GM18502 (cell line): Measurements from ENCODE around the gene SYNE2.

ENCODE experiments used
- ATAC-seq: cut with Tn5 transposase; IDR thresholded peaks from one replicate; pipeline ENCODE4 v1.9.1; 2021; ENCODE audit warnings: mild to moderate bottlenecking; ENCODE audit not compliant: unreplicated experiment, poor library complexity

The SYNE2 gene

DNA sequence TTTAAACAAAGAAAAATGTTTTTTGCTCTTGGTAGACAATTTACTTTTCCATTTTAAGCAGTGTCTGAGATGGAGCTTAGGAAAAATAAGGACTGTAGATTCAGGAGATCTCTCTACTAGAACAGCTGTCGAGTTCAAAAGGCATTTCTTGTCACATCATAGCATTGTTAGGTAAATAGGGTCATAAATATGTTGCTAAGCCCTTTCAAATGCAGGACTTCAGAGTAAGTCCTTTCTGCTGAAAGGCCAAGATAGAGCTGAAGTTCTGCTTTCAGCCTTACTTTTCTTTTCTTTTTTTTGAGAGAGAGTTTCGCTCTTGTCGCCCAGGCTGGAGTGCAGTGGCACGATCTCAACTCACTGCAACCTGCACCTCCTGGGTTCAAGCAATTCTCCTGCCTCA is 98.2 kb downstream of the SYNE2 start:
- no peak for ATAC-seq

DNA sequence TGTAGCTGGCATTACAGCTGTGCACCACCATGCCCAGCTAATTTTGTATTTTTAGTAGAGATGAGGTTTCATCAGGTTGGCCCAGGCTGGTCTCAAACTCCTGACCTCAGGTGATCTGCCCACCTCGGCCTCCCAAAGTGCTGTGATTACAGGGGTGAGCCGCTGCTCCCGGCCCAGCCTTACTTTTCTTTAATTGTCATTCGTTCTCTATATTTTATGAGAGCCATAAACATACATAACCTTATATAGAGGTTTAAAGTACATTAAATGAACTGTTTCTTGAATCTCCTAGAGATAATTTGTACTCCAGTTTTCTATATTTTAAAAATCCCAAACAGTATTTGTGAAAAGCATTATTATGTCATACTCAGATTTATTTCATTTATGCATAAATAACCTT is 98.6 kb downstream of the SYNE2 start:
- ATAC-seq, result no peak

DNA sequence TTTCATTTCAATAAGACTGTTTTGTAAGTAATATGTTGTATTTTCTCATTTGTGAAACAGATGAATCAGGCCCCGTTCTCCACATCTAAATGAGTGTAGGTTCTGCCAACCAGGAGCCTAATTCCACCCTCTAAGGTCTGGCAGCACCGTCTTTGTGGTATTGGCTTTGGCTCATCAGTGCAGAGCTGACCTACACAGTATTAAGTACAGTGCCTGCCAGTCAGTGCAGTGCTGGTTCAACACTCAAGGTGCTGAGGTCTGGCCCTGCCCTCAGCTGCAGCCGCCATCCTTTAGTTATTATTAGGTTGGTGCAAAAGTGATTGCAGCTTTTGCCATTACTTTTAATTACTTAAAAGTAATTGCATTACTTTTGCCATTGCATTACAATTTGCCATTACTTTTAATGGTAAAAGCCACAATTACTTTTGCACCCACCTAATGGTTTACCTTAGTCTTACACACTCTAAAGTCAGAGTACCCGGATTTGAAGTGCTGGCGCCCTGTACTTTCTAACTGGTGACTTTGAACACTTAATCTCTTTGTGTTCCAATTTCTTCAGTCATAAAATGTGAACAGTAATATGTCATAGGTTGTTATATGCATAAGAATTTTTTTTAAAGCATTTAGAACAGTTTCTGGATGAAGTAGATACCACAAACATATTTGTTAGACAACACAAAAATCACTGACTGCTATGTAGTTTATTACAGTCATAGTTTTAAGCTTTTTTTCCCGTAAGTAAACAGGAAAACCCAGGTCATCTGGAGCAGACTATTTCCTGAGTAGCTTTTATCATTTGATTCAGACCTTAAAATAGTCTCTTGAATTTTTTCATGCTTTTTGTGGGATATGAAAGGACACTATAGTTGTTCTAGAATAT is 99.5 kb downstream of the SYNE2 start:
- no peak for ATAC-seq

DNA sequence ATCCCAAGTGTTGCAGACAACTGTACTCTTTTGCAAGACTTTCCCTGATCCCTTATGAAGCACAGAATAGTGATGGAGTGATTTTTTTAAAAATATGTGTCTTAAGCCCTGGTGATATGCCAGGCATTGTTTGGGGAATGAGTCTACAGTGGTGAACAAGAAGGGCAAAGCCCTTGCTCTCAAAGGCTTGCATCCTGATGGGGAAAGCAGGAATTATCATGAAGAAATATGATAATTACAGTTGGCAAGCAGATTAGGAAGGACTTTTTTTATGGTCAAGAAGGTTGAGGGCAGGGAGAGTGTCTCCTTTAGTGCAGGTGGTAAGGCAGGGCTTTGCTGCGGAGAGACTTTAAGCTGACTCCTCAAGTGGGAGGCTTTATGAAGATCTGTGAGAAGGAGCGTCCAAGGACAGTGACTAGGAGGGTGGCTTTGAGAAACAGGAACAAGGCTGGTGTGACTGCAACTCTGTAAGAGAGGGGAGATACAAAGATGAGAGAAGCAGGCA is 100.2 kb downstream of the SYNE2 start:
- ATAC-seq, result no peak

DNA sequence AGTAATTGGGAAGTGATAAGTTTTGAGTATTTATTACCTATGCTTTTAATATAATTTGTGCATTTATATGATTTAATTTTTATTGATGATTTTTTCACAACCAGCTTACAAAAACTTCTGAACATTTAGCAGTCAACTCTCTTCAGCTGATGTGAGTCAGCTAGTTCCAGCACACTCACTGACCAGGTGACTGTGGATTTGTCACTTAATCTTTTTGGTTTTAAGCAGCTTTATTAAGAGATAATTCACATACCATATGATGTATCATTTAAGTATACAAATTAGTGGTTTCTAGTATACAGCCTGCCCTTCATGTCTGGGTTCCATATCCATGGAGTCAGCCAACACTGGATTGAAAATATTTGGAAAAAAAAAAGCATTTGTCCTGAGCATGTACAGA is 103.5 kb downstream of the SYNE2 start:
- no peak for ATAC-seq

DNA sequence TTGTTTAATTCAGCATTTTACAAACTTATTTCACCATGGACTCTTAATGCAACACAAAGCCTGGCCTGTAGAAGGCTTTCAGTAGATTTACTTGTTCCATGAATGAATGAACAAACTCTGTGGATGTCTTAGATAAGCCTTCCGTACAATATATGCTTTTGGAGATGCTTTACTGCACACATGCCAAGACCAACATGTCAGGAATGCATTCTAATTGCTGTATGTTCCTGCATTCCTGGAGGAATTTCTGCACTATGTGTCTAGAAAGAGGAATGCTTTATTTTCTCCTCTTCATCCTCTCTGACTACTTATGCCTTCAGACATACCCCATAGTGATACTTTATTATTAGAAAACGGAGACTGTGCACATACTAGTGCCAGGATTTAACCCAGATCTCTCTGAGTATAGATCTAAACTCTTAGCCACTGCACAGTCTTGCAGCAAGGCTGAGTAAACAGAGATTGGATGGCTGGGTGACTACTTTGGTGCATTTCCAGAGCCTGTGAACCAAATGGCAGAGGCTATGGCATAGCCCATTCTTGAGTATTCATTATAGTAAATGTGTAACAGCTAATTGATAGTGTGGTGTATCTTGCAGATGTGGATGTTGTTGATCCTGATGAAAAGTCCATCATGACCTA is 108.2 kb downstream of the SYNE2 start:
- no peak for ATAC-seq

DNA sequence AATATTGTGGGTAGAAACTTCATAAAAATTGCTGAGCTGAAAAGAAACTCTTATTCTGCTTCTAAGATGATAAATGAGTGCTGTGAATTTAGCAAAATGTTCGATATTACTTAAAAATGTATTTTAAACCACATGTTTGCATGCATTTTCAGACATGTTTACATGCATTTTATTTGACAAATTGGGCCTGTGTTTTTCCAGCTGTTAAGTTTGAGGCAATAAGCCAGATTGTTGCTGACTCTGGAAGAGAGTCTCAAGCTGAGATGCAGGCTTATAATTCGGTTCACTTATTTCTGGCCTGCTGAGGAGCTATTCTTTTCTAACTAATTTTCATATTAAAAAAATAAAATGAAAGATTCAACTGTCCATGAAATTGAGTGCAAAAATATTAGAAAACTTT is 110.1 kb downstream of the SYNE2 start:
- ATAC-seq, result no peak

DNA sequence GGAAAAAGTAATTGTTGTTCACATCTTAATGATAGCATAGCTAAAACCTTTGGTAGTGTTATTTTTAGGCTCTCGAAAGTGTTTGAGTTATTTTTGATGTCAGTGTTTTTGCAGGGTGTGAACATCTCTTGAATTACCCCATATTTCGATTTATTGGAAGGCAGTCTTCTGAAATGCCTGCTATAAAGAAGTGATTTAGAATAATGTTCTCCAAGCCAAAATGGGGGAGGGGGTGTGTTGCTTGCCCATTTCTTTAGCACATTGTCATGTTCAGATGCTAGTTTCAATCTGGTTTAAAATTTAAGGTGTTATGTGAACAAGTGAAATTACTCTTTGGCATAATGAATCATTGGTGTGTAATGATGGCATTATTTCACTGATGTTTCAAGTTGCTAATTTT is 110.6 kb downstream of the SYNE2 start:
- ATAC-seq, result no peak

DNA sequence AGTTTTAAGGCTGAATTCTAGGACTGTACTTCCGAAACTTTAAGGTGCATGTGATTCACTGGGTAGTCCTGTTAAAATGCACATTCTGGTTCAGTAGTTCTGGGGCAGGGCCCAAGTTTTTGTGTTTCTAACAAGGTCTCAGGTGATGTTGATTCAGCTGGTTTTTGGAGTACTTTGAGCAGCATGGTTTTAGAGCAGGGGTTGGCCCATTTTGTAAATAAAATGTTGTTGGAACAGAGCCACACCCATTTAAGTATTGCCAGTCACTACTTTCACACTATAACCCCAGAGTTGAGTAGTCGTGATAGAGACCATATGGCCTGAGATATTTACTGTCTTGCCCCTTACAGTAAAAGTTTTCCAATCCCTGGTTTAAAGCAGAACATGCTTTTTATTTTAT is 111.3 kb downstream of the SYNE2 start:
- no peak for ATAC-seq

DNA sequence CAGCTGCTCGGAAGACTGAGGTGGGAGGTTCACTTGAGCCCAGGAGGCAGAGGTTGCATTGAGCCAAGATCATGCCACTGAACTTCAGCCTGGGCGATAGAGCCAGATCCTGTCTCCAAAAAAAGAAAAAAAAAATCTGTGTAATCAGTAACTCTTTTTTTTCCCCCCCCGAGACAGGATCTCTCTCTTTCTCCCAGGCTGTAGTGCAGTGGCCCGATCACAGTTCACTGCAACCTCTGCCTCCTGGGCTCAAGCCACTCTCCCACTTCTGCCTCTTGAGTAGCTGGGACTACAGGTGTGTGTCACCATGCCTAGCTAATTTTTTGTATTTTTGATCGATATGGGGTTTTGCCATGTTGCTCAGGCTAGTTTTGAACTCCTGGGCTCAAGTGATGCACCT is 113.6 kb downstream of the SYNE2 start:
- no peak for ATAC-seq

DNA sequence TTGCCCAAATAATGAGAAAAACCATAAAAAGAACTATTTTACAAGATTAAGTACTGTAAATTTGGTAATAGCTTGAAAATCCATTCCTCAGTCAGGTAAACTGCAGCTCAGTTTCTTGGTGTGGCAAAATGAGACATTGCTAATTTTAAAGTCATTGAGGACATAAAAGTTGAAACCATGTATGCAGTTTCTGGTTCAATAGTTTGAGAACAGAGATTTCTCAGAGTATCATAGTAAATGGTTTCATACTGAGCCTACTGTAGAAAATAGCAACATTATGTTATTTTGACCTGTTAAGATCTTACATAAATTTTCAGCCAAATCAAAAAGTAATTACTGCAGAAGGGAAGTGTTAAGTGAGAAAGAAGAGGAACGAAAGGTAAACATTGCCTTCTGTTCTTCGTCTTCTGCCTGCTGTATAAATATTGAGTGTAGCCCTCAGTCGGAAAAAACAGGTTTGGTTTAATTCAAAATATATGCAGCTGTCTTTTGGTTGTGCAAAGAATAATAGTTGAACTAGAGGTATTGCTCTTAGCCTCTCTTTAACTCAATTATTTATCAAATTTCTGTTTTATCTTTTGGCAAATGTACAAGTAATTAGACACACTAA is 119.6 kb downstream of the SYNE2 start:
- ATAC-seq, result no peak

DNA sequence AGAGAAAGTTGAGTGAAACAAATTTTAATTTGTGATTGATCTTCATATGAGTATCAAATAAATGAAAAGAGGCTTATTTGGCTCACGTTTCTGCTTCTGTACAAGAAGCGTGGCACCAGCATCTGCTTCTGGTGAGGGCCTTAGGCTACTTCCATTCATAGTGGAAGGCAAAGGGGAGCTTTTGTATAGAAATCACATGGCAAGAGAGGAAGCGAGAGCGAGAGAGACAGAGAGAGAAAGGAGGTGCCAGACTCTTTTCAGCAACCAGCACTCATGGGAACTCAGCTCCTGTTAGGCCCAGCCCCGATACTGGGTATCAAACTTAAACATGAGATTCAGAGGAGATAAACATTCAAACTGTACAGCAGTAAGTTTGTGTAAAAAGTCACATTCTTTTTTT is 121.4 kb downstream of the SYNE2 start:
- no peak for ATAC-seq

DNA sequence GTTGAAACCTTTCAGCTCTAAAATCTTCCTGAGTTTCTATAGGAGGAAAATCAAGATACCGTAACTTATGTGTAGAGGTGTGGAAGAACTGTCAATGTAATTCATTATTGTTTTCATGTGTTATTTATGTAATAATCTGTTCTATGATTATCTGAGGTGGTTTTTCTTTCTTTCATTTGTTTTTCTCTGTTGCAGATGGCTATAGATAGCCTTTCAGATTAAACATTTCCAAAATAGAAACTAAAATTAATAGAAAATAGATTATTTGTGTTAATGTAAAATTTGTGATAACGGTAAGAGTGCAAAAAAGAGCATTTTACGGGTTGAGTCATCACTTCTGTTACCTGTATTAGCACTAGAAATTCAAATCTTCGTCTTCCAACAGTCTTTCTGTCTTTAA is 128.8 kb downstream of the SYNE2 start:
- no peak for ATAC-seq

DNA sequence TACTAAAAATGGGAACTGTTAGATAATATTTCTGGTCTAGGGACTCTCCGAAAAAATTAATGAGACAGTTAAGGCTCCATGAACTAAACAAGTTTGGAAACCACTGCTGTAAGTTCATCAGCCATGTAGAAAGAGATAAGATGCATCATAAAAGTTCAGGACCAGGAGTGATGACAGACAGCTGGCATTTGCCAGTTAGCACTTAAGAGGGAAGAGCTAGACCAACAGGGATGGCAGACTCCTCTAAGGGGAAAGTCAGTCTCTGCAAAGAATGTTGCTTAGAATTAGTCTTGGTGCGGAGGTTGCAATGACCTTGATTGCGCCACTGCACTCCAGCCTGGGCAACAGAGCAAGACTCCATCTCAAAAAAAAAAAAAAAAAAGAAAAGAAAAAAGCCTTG is 129.4 kb downstream of the SYNE2 start:
- no peak for ATAC-seq

DNA sequence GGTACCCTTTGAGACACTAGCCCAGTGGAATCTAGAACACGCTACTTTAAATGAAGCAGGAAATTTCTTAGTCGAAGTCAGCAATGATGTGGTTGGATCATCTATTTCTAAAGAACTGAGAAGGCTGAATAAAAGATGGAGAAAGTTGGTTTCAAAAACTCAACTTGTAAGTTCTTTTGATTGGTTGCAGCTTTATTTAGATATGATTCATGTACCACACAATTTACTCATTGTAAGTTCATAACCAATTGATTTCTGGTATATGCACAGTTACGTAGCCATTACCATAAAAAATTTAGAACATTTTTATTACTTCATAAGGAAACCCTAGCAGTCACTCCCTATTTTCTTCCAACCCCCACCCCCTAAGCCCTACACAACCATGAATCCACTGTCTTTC is 129.8 kb downstream of the SYNE2 start:
- ATAC-seq, result no peak

DNA sequence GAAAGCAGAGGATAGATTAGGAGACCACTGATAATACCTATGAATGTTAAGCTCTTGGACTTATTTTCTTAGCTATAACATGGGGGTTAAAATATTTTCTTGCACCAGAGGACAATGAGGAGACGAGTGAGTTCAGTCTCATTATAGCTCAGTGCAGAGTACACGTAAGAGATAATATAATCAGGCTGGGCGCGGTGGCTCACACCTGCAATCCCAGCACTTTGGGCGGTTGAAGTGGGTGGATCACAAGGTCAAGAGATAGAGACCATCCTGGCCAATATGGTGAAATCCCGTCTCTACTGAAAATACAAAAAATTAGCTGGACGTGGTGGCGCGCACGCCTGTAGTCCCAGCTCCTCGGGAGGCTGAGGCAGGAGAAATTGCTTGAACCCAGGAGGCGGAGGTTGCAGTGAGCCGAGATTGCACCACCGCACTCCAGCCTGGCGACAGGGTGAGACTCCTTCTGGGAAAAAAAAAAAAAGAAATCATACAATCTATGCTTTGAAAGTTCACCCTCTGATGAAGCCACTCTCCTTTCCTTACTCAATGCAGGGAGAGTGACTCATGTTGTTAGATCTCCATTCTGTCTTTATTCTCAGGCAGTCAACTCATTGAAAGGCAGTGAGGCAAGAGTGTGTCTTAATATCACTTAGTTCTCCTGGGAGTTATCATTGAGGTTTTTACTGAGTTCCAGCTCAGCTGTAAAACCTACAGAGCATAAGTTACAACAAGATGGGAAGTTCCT is 134.2 kb downstream of the SYNE2 start:
- ATAC-seq, result no peak

DNA sequence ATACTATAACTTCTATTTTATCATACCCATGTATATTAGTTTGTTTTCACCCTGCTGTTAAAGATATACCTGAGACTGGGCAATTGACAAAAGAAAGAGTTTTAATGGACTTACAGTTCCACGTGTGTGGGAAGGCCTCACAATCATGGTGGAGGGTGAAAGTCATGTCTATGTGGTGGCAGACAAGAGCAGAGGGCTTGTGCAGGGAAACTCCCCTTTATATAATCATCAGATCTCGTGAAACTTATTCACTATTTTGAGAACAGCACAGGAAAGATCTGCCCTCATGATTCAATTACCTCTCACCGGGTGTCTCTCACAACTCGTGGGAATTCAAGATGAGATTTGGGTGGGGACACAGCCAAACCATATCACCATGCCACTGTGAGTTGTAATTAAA is 135.8 kb downstream of the SYNE2 start:
- no peak for ATAC-seq

DNA sequence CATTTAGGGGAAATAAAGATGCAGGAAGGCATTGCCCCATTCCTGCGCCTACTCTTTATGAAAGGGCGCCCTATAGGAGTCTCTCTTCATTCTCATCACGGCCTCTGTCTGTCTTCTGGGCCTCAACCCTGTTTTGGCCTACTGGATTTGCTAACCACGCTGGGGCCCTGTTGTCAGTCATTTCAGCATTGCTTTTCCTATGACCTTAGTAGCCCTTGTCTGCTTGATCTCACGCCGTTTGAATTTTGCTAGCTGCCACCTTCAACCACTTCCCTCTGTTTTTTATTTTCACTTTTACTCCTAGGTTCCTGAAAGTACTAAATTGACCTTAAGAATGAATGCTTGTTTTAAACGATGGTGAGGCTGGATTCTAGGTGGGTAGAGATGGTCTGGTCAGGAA is 139.0 kb downstream of the SYNE2 start:
- no peak for ATAC-seq

DNA sequence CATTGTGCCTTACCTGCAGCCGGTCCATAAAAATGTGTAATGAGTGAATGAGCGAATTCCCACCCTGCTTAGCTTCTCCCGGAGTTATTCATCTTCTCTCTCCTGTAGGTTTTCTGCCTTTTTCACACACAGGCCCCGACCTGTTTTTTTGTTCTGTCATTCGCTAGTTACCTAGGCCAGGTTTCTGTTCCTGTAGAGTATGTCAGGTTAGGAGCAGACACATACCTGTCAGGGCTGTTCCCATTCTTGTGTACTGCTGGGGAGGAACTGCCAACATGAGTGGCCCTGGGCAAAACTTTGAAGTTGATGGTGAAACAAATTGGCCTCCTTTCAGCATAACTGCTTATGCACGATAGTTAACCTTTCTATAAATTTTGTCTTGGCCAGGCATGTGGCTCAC is 140.1 kb downstream of the SYNE2 start:
- no peak for ATAC-seq

DNA sequence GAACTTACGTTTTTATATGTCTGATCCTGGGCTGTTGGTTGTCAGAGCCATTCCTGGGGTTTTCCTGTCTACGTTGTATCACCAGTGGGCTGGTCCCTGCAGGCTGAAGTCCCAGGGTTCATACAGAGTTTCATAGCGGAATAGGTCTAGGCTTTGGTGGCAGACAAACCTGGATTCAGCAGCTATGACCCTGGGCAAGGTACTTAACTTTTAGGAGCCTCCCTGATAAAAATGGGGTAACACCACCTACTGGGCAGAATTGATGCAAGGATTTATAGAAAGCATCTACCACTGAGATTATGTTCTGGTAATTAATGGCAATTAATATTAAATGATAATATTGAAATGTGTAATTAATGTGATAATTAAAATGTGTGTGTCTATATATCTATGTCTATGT is 141.2 kb downstream of the SYNE2 start:
- ATAC-seq, result no peak

DNA sequence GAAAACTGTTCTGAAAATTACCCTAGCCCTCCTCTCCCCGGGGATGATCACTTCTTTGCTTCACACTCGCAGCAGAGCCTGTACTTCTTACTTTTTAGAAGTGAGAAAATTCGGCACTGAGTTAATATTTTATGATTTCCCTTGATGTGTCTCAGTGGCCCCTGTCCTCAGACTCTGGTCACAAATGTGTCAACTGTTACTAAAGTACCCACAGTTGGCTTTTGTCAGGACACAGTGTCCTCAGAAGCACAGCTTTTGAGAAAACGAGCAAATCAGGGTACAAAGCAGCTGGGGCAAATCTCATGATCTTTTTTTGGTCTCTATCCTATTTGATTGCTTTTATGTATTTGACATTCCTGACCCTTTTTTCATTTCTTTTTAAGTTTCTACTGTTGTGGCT is 142.5 kb downstream of the SYNE2 start:
- ATAC-seq, result no peak
